ENCODE results near the gene STK4. TPM values are rescaled to one million over a fixed set of nuclear protein-coding genes. Genes with fewer than 3 reads are reported as not detected.

STK4 gene
- total and polyA plus RNA-seq, 2 of the 8 experiments (the other 6 are each of a cell fraction or from before 2014, with no cell fraction given), result 12.0 to 34.3 TPM

- Histone ChIP-seq H3K27me3 (replicated peaks in 1 of 4; ENCODE audit: control insufficient read depth in 3 of 4, extremely low read depth in 1 of 4, insufficient read depth in 3 of 4, low read length in 3 of 4) (no peaks in the 10 kb centered on the region), H2BK15ac (ENCODE audit: low read length) (no peak overlapping the region), H3K9me3 (ENCODE audit: insufficient read depth in 2 of 2, low read depth in 1 of 2, low read length in 1 of 2) (no peaks in the 10 kb centered on the region), H4K8ac (ENCODE audit: extremely low read depth, insufficient read depth, low read length) (no peak overlapping the region), H3K79me1 (ENCODE audit: low read depth, low read length) (no peaks in the 10 kb centered on the region), H3K9ac (replicated peaks in 1 of 4; ENCODE audit: extremely low read depth in 1 of 4, low read depth in 3 of 4, low read length in 3 of 4) (no peak overlapping the region), H2AK5ac (ENCODE audit: low read depth, low read length) (no peak overlapping the region), H3K56ac (replicated peaks; ENCODE audit: insufficient read length, low read depth, low read length) (no peak overlapping the region), H3K4me3 (ENCODE audit: extremely low read depth in 1 of 4, insufficient read depth in 2 of 4, low read depth in 3 of 4, low read length in 4 of 4) (no peak overlapping the region), H3K27ac (ENCODE audit: low read depth, low read length) (no peak overlapping the region), H2BK5ac (ENCODE audit: low read depth, low read length) (no peak overlapping the region), H2BK20ac (ENCODE audit: low read length) (no peak overlapping the region), H3K79me2 (ENCODE audit: control insufficient read depth in 1 of 2, insufficient read depth in 2 of 2, low read length in 2 of 2) (peaks cover 0 to 10% of the 10 kb centered on the region in 2 experiments; a peak in 1 of 4 replicates), H3K14ac (ENCODE audit: insufficient read length) (no peak overlapping the region), H2BK120ac (replicated peaks; ENCODE audit: low read depth, low read length) (no peak overlapping the region), H4K5ac (ENCODE audit: insufficient read length, low read depth, low read length) (no peak overlapping the region), H3K23me2 (ENCODE audit: low read depth, low read length) (peaks cover 2% of the 10 kb centered on the region; the same call in 1 of the 2 replicates), H3K4me2 (ENCODE audit: insufficient read depth in 1 of 2, low read depth in 2 of 2, low read length in 2 of 2) (no peak overlapping the region), H4K20me1 (replicated peaks in 1 of 2; ENCODE audit: control insufficient read depth in 1 of 2, insufficient read depth in 2 of 2, low read length in 2 of 2) (no peaks in the 10 kb centered on the region), H3K23ac (ENCODE audit: insufficient read length) (no peak overlapping the region), H2BK12ac (ENCODE audit: low read depth, low read length) (no peak overlapping the region), H4K91ac (replicated peaks; ENCODE audit: insufficient read length, low read length) (no peak overlapping the region), H3K18ac (ENCODE audit: extremely low read depth, low read length) (no peak overlapping the region), H3K4ac (replicated peaks; ENCODE audit: insufficient read length, low read depth, low read length) (no peak overlapping the region), H3K4me1 (replicated peaks in 1 of 4; ENCODE audit: control insufficient read depth in 3 of 4, insufficient read depth in 4 of 4, low read length in 3 of 4) (no peaks in the 10 kb centered on the region; a peak in 1 of 7 replicates), H2AFZ (ENCODE audit: low read length) (no peak overlapping the region), H3K36me3 (ENCODE audit: control insufficient read depth in 2 of 4, insufficient read depth in 4 of 4, low read length in 3 of 4) (peaks cover 2 to 19% (median 7%) of the 10 kb centered on the region in 4 experiments; a peak in 4 of 8 replicates)
- TF ChIP-seq TCF12 (IDR thresholded peaks at IDR 0.05; ENCODE audit: low read depth, low read length), result no peak
- ChIA-PET CTCF (ENCODE audit: partially characterized antibody) (no interaction called here), POLR2A (ENCODE audit: partially characterized antibody) (no interaction called here)
- WGBS, 2 experiments (ENCODE audit: extremely low coverage in 1 of 2, insufficient coverage in 1 of 2, insufficient read length in 1 of 2, insufficient replicate concordance in 2 of 2, low coverage in 1 of 2, low lambda C conversion rate in 2 of 2, missing lambda C conversion rate in 1 of 2), result 82% methylated on average over 3 of the region's 3 CpGs; no CpG with 5 or more reads in 1 of the 2 experiments
- FAIRE-seq (no peak), DNase-seq (ENCODE audit: low read depth in 1 of 2, low spot score in 2 of 2) (no peak)
Observed at GRCh38 chr20:44990425-44990824, 24.1 kb downstream of the STK4 start.

Measured in H1 (cell line).